Fibroblast of skin of abdomen (primary cell): Measurements from ENCODE around the gene TMEM218.
"Not testable (repeated sequence)": the region's sequence is repeated elsewhere in the genome, so short reads cannot be mapped to it uniquely, and the experiment has no call there.

Source experiments
- DNase-seq: peaks from one replicate; pipeline ENCODE4 v3.0.0-alpha.2; 2013

Gene TMEM218

DNA sequence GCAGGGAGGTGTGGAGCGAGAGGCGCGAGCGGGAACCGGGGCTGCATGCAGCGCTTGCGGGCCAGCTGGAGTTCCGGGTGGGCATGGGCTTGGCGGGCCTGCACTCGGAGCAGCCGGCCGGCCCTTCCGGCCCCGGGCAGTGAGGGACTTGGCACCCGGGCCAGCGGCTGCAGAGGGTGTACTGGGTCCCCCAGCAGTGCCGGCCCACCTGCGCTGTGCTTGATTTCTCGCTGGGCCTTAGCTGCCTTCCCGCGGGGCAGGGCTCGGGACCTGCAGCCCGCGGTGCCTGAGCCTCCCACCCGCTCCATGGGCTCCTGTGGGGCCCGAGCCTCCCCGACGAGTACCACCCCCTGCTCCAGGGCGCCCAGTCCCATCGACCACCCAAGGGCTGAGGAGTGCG, 21.9 kb downstream of the TMEM218 start:
- not testable (repeated sequence) for DNase-seq

DNA sequence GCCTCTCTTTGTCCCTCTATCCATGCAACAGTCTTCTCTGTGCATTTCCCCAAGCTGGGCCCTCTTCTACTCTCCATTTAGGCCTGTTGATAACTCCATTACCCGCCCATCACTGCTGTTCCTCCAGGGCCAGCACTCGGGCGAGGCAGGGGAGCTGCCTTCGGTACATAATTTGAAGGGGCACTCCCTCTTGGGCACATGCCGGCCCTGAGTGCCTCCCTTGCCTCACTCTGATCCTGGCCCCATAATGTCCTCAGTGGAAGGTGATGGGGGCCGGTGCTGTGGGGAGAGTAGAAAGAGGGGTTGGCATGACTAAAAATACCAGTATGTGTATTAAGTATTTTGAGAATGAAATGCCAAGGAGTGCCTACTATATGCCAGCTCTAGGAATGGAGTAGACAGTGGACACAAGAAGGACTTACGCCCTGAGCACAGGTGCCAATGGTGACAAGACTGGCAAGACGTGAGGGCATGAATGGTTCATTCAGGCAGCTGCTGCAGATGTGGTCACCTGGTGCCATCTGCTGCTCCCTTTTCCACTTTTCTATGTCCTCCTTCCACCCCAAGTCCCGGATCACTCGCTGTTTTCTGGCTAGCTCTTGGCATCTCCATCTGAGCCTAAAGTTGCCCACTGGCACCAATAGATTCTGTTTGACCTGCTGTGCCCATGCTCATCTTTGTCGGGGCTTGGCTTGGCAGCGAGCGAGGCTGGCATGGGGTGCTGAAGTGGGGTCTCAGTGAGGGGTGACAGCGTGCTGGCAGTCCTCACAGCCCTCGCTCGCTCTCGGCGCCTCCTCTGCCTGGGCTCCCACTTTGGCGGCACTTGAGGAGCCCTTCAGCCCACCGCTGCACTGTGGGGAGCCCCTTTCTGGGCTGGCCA, 22.6 kb downstream of the TMEM218 start:
- DNase-seq, result no peak

DNA sequence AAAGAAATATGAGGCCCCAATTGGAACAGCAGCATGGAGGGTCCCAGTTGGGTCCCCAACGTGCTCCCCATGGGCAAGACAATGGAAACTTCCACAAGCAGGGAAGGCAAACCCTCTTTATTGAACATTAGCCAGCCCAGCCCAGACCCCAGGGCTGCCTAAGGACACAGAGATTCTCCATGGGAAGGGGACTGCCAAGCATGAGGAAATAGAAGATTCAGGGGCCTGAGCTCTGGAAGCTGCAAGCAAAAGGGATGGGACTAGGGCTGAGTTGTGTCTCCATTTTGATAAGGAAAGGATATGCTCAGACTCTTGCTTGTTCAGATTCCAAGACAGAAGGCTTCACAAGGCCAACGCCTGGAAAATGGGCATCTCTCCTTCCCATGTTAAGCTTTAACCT, 23.3 kb downstream of the TMEM218 start:
- DNase-seq, result no peak

DNA sequence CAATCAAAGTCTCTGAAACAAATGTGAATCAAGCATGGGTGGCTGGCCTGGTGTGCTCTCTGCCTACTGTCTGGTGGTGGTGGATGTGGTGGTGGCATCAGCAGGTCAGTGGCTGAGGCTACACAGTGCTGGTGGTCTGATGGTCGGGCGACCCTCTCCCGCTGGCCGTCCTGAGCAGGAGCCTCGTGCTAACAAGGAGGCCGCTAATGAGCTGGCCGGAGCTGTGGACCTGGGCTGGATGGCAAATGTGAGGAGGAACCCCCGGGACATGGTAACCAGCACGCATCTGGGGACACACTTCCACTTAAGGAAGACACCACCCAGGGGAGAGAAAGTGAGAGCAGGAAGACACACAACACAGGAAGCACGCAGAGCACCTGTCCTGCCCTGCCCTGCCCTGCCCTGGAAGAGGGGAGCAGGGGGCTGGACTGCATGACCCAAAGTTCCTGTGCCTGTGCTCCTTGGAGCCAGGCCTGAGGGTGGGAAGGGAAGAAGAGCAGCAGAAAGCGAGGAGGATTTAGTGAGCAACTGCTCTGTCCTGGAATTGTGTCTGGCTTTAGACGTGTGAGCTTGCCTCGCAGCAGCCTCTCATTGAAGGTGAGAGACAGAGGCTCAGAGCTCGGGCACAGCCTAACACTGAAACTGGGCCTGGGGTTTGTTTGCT, 24.7 kb downstream of the TMEM218 start:
- no peak for DNase-seq

DNA sequence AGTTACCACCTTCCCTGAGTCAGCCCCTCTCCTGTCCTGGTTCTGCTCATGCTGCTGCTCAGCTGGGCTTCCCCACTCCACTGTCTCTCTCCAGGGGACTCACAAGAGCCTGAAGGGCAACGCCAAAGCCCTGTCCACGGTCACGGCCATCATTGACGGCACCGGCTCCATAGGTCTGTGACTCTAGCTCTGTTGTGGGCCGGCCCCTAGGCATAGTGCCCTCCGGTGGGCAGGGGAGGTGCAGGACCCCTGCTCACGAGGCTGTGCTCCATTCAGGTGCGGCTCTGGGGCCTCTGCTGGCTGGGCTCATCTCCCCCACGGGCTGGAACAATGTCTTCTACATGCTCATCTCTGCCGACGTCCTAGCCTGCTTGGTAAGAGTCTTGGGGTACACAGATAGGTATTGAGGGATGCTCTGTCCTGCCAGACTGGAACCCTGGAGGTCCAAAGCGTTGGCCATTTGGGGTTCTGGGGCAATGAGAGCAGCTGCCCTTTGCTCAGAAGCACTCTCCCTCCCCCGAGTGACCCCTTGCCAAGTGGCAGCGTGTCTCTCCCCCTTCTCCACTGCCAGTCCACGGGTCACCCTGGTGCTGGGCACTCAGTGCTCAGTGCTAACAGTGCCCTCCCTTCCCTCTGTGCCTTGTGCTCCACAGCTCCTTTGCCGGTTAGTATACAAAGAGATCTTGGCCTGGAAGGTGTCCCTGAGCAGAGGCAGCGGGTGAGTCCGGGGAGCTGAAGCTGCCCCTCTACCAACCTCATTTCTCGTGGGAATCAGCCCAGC, 25.9 kb downstream of the TMEM218 start:
- DNase-seq, result no peak

DNA sequence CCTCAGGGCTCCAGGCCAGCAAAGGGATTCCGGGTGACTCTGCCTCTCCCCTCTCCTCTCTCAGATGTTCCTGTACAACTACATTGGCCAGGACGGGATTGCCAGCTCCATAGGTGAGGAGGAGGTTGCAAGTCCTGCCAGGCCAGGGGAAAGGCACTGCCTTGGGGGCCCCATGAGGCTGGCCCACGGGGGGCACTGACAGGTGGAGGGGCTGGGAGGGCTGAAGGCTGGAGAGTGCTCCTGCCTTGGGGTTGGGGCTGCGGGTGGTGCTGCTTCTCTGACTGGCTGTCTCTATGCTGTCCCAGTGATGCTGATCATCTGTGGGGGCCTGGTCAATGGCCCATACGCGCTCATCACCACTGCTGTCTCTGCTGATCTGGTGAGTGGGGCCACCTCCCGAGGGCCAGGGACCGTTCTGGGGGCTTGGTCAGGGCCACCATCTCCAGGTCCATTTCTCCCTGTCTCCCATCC, 26.6 kb downstream of the TMEM218 start:
- DNase-seq, result no peak

DNA sequence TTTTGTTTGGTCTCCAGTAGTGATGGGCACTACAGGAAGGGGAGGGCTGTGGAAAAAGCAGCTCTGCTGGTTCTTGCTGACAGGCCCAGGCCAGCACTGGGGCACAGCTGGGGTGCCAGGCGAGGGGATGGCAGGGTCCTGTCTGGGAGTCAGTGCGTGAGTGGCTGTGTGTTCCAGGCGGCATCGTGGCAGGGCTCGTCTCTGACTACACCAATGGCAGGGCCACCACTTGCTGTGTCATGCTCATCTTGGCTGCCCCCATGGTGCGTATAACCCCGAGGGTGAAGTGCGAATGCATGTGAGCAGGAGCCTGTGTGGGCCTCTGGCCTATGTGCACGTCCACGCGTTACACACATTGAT, 27.4 kb downstream of the TMEM218 start:
- DNase-seq, result no peak

DNA sequence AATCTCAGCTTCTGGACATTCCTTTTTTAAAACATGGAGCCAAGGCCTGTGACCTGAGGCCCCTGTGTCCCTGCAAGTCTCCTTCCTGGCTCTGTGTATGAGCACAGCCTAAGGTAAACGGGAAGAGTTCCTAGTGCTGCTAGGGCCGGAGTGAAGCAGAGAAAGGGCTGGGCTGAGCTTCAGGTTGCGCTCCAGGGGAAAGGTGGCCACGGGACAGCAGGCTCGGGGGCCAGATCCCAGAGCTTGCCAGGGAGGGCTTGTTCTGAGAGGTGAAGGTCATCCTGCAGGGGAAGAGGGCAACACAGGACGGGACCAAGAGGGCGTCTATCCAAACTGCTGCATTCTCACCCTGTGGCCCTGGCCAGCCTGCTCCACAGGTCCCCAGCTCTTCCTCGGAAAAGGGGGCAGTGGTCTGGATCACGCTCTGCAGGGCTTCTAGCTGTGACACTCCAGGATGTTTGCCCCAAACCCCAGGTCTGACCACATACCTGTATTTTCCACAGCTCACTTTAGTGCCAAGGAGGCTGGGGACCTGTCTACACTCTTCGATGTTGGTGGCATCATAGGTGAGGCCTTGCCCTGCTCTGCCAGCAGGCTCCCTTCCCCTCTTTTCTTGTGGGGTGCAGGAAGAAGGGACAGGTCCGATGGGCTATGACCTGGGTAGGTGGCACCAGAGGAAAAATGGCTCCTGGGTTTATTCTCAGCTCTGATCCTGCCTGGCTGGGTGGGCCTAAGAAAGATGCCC, 27.9 kb downstream of the TMEM218 start:
- no peak for DNase-seq

DNA sequence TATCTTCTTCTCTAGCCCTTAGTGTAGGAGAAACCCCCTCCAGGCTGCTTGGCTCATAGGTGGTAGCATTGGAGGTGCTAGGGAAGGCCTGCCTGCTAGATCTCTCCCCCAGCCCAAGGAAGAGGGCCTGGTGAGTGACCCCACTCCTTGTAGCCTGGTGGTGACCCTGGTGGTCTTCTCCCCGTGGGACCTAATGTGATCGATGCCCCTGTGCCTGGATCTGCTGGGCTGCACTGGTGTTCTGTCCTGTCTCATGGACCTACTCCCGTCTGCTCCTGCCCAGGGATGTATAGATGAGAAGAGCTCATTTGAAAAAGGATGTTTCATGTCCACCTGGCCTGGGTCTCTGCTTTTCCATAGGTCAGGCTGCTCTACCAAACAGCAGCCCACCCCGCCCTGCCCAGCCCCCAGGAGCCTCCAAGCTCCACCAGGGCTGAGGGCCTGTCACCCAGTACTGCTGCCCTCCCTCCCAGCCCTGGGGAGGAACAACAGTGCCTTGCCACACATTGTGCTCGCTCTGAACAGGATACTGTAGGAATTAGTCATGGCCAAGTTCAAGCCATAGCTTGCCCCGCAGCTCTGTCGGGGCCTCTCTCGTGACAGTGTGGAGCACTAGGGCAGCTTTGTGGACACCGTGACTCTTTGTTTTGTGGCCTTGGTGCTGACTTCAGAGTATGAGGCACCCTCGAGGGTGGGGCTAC, 28.7 kb downstream of the TMEM218 start:
- peak; percentile 35 for DNase-seq

DNA sequence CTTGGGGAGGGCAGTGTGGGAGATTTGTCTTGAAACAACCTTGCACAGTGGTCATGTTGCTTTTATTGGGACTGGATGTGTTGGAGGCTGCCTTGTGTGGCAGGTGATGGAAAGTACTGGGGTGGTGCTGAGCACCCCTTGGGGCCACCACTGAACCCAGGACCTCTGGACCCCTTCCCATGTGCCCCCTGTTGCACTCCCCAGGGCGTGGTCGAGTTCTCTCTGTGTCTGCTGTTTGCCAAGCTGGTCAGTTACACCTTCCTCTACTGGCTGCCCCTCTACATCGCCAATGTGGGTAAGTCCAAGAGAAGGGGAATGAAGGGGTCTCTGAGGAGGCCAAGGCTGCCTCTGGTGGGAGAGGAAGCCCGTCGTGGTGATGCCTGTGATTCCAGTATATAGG, 29.4 kb downstream of the TMEM218 start:
- DNase-seq, result no peak

DNA sequence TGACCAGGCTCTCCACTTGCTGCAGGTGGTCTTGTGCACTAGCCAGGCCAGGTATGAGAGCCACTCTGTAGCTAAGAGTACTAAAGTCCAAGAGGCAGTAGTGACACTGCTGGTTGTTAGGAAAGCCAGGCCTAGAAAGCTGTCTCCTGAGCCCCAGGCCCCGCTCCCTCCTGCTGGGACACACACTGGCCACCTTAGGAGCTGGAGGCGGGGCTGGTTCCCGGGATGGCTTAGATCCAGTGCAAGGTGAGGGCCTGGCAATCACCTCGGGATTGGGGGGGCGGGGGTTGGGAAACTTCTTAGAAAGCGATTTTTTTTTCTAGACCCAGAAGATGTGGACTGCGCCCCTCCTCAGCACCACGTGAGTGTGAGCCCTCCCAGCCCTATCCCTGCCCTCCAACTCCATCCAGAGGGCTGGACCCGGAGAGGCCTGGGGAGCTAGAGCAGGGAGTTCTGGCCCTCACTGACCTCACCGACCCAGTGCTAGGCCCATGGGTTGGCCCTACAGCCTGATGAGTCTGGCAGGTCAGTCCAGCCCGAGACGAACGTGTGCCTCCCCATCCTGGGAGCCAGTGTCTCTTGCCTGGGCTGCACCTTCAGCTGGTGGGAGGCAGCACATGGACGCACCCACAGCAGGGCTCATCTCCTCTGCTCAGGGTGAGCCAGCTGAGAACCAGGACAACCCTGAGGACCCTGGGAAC, 30.2 kb downstream of the TMEM218 start:
- DNase-seq, result no peak

DNA sequence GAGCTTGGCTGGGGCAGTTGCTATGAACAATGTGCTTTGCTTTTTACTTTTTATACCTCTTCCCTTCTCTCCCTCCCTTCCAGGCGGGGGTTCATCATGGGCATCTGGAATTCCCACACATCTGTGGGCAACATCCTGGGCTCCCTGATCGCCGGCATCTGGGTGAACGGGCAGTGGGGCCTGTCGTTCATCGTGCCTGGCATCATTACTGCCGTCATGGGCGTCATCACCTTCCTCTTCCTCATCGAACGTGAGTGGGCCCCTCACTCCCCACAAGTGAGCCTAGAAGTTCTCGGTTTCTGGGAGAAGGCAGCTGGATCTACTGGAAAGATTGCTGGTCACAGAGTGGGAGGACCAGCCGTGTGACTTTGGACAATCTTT, 30.9 kb downstream of the TMEM218 start:
- no peak for DNase-seq

DNA sequence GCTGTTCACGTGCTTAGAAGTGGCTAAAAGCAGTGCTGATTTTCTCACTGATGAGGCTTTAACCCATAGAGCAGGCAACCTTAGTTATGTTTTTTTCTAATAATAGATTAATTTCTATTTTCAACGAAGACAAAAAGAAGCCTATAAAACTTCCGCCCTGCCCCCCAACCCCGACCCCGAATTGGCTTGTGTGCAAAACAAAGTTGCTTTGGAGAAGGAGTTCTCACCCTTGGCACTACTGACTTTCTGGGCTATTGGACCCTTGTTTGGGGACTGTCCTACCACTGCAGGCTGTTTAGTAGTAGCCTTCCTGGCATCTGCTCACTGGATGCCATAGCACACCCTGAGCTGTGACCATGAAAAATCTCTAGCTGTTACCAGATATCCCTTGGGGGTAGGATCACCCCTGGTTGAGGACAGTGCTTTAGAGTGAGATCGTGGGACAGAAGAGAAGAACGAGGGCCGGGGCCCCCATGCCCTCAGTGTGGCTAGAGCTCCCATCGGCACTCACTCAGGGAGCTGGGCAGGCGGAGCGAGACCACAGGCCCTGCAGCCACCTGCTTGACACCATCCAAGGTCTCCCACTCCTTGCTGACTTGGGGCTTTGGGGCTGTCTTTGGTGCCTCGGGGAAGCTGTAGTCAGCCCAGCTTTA, 31.4 kb downstream of the TMEM218 start:
- DNase-seq, result no peak

DNA sequence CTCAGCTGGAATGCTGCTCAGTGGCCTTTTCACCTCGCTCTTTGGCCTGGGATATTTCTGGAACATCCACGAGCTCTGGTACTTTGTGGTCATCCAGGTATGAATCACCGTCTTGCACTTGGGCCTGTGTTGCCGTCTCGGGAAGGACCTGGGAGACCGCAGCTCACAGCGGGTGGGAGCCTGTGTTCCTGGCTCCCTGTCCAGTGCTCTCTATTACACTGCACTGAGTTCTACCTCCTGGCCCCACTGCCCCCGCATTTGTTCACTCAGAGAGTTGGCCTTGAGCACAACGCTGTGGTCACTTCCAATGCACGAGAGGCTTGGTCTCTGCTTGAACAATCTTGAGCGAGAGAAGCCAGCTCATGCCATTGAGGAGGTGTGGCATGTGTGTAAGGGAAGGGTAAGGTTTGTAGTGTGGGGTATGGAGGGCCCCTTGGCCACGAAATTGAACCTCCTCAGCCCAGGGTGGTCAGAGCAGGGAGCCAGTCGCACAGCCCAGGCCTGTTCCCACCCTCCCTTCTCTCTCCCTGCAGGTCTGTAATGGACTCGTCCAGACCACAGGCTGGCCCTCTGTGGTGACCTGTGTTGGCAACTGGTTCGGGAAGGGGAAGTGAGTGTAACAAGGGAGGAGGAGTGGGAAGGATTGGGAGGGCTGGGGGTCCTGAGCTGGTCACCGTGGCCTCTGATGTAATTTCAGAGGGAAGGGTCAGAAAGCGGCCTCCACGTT, 32.1 kb downstream of the TMEM218 start:
- no peak for DNase-seq

DNA sequence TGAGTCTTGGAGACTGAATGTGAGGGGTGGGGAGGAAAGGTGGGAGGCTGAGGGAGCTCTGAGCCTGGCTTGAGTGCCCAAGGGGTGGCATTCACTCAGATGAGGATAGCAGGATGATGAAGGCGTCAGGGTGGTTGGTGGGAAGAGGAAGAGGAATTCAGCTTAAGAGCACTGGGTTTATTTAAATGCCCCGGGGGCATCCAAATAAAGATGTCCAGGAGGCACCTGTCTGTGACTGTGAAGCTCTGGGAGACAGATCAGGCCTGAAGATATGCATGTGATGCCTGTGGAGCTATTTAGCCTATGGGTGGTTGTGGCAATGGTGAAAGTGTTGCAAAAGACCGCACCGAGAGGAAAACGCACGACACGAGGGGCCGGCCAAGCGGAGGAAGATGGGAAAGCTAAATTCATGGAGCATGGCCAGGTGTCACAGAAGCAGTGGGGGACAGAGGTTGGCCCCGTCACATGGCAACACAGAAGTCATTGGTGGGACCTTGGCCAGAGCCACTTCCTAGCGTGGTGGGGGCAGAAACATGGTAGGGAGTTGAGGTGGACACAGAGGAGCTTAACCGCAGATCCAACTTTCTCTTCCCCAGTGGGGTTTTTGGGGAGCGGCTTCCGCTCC, 32.8 kb downstream of the TMEM218 start:
- no peak for DNase-seq

DNA sequence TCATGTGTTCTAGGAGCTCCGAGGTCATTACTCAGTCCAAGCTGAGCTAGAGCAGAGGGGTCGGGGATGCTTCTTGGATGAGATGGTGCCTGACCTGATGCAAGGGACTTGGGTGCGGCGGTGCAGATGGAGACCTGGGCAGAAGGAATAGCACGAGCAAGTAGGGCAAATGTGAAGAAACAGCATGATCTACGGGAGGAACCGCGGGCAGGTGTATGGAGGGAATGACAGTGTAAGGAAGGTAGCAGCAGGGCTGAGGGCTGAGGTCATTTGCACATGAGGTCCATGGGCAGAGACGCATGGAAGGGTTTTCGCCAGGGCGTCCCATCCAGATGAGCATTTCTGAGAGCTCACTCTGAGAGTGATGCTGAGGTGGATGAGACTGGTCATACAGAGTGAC, 33.4 kb downstream of the TMEM218 start:
- no peak for DNase-seq

DNA sequence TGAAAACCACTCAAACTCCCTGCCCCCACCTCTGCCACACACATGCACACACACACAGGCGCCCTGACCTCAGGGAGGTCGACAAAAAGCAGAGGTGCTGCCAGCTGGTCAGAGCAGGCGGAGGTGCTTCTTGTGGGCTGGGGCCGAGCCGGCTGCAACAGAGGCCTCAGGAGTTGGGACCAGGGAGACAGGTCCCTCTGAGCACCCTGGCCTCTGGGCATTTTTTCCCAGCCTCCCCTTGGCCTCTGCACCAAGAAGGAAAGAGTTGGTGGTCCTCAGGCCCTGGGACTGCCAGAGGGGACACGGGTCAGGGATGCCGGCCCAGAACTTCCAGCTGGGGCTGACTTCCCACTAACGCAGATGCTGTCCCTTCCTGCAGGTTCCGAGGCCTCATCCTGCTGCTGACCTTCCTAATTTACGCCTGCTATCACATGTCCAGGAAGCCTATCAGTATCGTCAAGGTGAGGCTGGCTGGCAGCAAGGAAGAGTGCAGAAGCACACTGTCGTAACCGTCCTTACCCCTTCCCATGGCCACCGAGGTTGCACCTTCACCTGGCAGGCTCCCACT, 35.0 kb downstream of the TMEM218 start:
- no peak for DNase-seq

DNA sequence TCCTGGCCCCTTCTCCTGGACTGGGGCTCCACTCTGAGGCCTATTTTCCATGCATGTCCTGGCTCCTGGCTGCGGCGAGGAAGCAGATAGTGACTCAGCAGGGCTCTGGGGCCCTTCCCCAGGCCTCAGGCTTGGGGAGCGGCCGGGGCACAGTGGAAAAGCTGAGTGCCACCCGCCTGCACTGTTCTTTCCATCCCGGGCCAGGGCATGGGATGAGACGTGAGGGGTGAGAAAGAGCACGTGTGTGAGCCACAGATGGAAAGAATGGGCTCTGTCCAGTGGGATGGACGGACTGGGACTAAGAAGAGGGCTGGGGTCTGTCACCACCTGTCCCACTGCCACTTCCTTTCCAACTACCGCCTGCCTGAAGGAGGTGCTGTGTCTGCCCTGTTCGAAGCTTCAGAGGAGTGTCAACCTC, 35.5 kb downstream of the TMEM218 start:
- DNase-seq, result no peak

DNA sequence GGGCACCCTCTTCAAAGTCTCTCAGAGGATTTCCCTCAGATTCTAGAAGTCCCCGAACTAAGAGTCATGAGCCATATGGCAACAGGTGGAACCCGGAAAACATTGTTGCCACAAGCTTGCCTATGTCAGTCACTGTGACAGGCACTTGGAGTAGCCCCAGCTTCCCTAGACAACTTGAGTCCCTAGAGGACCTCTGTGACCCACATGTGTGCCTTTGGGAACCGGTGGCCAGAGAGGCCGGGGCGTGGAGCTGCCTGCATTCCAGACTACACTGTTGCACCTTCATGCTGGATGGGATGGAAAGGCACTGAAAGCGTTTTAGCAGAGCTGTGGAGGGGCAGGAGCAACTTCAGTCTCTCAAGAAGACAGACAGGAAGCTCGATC, 36.2 kb downstream of the TMEM218 start:
- DNase-seq, result no peak
